Skeletal muscle satellite cell (primary cell): ENCODE measurements around the gene APLP1.
"Not testable (repeated sequence)": the region's sequence is repeated elsewhere in the genome, so short reads cannot be mapped to it uniquely, and the experiment has no call there.

Experiments used
- H3K27me3 ChIP-seq: 2 replicates; pipeline ENCODE4 v1.7.0; 2013; ENCODE audit warnings: low read length; ENCODE audit not compliant: control insufficient read depth, insufficient read depth
- H3K36me3 ChIP-seq: 2 replicates; pipeline ENCODE4 v1.7.0; 2013; ENCODE audit warnings: mild to moderate bottlenecking, control low read depth, low read length; ENCODE audit not compliant: insufficient read depth
- H3K4me1 ChIP-seq: 2 replicates; pipeline ENCODE4 v1.7.0; 2013; ENCODE audit warnings: low read length; ENCODE audit not compliant: control insufficient read depth, insufficient read depth
- H3K4me2 ChIP-seq: 2 replicates; pipeline ENCODE4 v1.7.0; 2013; ENCODE audit warnings: mild to moderate bottlenecking, low read length
- H3K4me3 ChIP-seq: 2 replicates; pipeline ENCODE4 v1.7.0; 2013; ENCODE audit warnings: low read length
- H3K9ac ChIP-seq: 2 replicates; pipeline ENCODE4 v1.7.0; 2013; ENCODE audit warnings: mild to moderate bottlenecking, low read depth, low read length, moderate library complexity
- H3K9me3 ChIP-seq: replicated peaks from 2 replicates; pipeline ENCODE4 v1.7.0; 2013; ENCODE audit warnings: mild to moderate bottlenecking, control low read depth, low read length

Gene APLP1

DNA sequence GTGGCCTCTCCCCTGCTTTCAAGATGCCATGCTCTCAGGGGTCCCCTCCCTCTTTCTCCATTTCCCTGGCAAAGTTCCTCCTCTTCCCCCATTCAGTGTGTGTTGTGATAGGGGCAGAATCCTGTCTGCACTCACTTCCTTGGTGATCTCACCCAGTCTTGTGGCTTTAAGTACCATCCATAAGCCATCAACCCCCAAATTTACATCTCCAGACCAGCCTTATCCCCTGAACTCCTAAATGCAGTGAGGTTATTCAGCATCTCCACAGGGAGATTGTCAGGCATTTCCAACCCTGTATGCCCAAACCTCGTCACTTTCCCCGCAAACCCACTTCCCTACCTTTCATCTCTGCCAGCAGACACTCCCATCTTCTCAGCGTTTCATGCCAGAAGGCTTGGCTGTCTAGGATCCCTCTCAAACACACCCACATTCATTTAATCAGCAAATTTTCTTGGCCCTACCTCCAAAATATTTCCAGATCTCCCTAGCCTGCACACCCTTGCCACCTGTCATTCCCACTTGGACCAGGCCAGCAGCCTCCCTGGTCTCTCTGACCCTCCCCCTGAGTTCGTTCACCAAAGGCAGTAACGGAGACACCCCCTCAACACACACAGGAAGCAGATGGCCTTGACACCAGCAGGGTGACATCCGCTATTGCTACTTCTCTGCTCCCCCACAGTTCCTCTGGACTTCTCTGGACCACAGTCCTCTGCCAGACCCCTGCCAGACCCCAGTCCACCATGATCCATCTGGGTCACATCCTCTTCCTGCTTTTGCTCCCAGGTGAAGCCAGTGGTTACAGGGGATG is 33.7 kb downstream of the APLP1 start, which contains the start of gene HCST:
TSS of gene HCST (plus strand) at position 676 of the 808 bp plus-strand sequence. CDS start at position 741, 65 bp downstream.
- peaks cover 6% of the 10 kb centered on the region for H3K36me3 ChIP-seq
- peak within 1 kb of the TSS; percentile 59 for H3K4me3 ChIP-seq
- H3K4me2 ChIP-seq: peak within 1 kb of the TSS; percentile 99
- H3K9me3 ChIP-seq: no peaks in the 10 kb centered on the region
- peak within 1 kb of the TSS; percentile 49 for H3K9ac ChIP-seq
- peaks cover 50% of the 10 kb centered on the region for H3K4me1 ChIP-seq
- H3K27me3 ChIP-seq: no peaks in the 10 kb centered on the region

DNA sequence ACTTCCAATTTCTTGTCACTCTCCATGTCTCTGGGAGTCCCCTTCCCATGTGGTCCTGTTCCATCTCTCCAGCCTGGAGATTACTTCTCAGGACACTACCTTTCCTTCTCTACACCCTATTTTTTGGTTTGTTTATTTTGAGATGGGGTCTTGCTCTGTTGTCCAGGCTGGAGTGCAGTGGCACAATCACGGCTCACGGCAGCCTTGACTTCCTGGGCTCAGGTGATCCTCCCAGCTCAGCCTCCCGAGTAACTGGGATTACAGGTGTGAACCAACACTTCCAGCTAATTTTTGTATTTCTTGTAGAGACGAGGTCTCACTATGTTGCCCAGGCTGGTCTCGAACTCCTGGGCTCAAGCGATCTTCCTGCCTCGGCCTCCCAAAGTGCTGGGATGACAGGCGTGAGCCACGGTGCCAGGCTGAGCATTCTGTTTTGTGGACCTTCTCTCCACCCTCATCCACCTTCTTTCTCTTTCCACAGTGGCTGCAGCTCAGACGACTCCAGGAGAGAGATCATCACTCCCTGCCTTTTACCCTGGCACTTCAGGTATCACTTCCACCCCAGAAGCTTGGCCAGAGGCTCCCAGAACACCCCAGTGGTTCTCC is 34.6 kb downstream of the APLP1 start:
- H3K4me2 ChIP-seq: peak overlapping the region; percentile 77
- H3K9me3 ChIP-seq: no peaks in the 10 kb centered on the region
- peak overlapping the region; percentile 49 for H3K9ac ChIP-seq
- H3K4me1 ChIP-seq: peaks cover 49% of the 10 kb centered on the region
- H3K4me3 ChIP-seq: peak overlapping the region; percentile 59
- no peaks in the 10 kb centered on the region for H3K36me3 ChIP-seq
- H3K27me3 ChIP-seq: no peaks in the 10 kb centered on the region

DNA sequence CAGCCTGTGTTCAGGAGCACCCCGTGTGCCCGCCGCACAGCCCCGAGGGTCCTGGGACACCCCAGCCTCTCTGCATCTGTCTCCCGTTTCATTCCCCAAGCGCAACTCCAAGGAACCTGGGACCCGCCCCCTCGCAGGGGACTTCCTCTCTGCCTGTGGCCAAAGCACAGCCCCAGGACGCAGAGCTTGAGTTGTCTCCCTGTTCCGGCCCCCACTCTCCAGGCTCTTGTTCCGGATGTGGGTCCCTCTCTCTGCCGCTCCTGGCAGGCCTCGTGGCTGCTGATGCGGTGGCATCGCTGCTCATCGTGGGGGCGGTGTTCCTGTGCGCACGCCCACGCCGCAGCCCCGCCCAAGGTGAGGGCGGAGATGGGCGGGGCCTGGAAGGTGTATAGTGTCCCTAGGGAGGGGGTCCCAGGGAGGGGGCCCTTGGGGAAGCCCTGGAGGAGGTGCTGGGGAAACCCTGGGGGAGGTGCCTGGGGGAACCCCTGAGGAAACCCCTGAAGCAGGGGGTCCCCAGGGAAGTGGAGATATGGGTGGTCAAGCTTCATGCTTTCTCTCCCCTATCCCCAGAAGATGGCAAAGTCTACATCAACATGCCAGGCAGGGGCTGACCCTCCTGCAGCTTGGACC is 35.3 kb downstream of the APLP1 start:
- H3K36me3 ChIP-seq: no peaks in the 10 kb centered on the region
- peak overlapping the region; percentile 77 for H3K4me2 ChIP-seq
- H3K4me1 ChIP-seq: peaks cover 42% of the 10 kb centered on the region
- peak overlapping the region; percentile 49 for H3K9ac ChIP-seq
- H3K9me3 ChIP-seq: no peaks in the 10 kb centered on the region
- peak overlapping the region; percentile 59 for H3K4me3 ChIP-seq
- no peaks in the 10 kb centered on the region for H3K27me3 ChIP-seq

DNA sequence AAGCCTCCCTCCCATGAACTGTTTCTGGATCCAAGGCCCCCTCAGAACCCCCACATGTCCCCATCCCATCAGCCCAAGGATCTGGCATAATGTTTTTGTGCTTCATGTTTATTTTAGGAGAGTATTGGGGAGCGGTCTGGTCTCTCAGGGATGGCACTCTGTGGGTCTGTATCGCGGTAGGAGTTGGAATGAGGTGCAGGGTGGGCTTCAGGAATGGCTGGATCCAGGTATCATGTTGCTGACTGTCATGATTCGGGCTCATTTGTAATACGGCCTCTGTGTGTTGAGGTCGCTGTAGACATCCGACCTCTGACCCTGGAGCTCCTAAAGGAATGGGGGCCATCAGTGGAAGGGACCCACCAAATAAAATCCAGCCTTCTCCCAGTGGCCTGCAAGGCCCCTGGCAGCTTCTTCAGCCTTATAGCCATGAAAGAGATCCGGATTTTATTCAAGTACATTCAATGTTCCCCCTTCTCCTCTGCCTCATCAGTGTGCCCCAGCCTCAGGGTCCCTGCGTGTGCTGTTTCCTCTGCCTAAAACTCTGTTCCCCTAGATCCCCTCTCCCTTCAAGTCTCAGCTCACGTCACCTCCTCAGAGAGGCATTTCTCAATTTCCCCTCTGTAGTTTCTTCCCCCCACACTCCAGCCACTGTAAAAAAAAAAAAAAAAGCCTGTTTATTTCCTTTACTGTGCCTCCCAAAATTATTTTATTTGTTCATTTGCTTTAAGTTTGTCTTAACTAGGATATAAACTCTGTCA is 36.1 kb downstream of the APLP1 start:
- Histone ChIP-seq H3K36me3 (no peaks in the 10 kb centered on the region), H3K27me3 (no peaks in the 10 kb centered on the region), H3K9me3 (no peaks in the 10 kb centered on the region), H3K4me2 (no peak overlapping the region), H3K4me3 (no peak overlapping the region), H3K9ac (no peak overlapping the region), H3K4me1 (peaks cover 41% of the 10 kb centered on the region)

DNA sequence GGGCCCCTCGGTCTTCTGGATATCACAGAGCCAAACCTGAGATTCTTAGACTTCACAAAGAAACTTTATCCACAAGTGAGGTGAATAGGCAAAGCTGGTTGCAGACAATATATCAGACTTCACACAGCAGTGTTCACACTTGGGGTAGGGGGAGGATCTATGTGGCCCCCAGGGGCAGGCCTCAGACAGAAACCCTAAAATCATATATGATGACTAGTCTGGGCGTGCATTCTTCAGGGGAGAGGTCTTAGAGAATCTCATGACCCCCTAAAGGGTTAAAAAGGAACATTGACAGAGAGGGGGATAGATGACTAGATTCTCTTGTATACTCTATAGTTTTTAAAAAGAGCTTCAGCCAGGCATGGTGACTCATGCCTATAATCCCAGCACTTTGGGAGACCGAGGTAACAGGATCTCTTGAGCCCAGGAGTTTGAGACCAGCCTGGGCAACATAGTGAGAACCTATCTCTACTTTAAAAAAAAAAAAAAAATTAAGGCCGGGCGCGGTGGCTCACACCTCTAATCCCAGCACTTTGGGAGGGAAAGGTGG is 36.9 kb downstream of the APLP1 start:
- H3K4me3 ChIP-seq: no peak overlapping the region
- H3K4me2 ChIP-seq: no peak overlapping the region
- H3K9me3 ChIP-seq: no peaks in the 10 kb centered on the region
- peaks cover 41% of the 10 kb centered on the region for H3K4me1 ChIP-seq
- H3K9ac ChIP-seq: no peak overlapping the region
- no peaks in the 10 kb centered on the region for H3K36me3 ChIP-seq
- no peaks in the 10 kb centered on the region for H3K27me3 ChIP-seq

DNA sequence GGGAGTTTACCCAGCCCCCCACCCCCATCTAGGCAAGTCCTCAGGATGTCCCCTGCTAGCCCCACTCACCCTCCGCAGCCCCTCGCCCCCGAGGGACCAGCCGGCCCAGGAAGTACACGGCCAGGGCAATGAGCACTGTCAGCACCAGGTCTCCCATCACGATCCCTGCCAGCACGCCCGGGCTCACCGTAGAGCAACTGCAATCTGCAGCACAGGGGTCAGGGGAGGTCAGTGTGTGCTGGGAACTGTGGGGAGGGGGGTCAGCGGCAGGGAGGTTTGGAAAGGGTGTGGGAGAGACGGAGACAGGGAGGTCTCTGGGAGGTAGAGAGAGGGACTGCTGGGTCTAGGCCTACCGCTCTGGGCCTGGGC is 39.0 kb downstream of the APLP1 start:
- H3K4me3 ChIP-seq: no peak overlapping the region
- H3K4me1 ChIP-seq: peaks cover 22% of the 10 kb centered on the region
- no peaks in the 10 kb centered on the region for H3K27me3 ChIP-seq
- no peak overlapping the region for H3K9ac ChIP-seq
- H3K36me3 ChIP-seq: no peaks in the 10 kb centered on the region
- no peaks in the 10 kb centered on the region for H3K9me3 ChIP-seq
- H3K4me2 ChIP-seq: no peak overlapping the region

DNA sequence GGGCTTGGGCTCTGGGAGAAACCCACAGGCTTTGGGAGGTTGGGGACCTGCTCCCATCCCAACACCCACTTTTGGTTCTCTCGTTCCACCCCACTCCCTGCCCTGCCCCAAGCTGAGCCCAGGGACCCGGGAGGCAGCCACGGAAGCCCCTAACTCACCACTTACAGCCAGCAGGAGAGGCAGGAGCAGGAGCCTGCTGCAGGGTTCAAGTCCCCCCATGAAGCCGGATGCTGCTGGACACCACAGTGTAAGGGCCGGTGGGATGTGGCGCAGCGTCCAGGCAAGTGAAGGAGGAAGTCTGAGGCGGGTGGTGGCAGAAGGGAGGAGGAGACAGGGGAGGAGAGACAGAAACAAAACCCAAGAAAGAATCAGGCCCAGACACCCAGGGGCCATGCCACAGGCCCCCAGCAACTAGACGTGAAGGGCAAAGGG is 39.7 kb downstream of the APLP1 start, which contains the start of gene TYROBP:
TSS of gene TYROBP (minus strand) at position 286 of the 432 bp plus-strand sequence. CDS start at position 219, 67 bp downstream.
- H3K9ac ChIP-seq: no peak within 1 kb of the TSS
- no peaks in the 10 kb centered on the region for H3K36me3 ChIP-seq
- peaks cover 16% of the 10 kb centered on the region for H3K4me1 ChIP-seq
- no peaks in the 10 kb centered on the region for H3K27me3 ChIP-seq
- H3K4me3 ChIP-seq: no peak within 1 kb of the TSS
- no peak within 1 kb of the TSS for H3K4me2 ChIP-seq
- no peaks in the 10 kb centered on the region for H3K9me3 ChIP-seq

DNA sequence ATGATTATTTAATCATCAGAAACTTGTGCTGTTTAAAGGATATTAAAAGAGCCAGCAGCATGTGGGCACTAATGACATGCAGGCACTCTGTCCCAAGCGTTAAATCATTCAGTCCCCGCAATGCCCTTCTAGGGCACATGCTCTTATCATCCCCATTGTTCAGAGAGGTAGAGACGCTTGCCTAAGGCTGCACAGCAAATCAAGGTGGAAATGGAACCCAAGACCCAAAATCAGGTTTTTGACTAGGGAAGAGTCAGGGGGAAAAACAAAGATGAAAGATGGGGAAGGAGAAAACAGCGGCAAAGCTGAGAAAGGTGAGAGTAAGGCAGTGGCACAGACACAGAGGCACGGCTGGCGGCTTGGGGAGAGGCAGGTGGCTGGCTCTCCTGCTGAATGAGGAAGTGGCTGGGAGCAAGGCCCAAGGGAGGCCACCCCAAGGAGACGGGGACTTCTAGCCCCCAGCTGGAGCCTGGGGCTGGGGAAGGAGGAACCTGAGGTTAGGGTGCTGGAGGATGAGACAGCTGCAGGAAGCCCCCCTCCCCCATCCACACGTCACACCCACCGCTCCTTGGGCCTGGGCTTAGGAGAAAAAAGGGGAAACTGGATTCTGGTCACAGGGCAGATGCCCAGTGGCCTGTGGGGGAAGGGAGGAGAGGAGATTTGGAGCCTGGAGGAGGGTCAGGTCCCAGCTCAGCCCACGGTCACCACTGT is 40.8 kb downstream of the APLP1 start:
- H3K9me3 ChIP-seq: no peaks in the 10 kb centered on the region
- no peaks in the 10 kb centered on the region for H3K36me3 ChIP-seq
- H3K27me3 ChIP-seq: no peaks in the 10 kb centered on the region
- no peak overlapping the region for H3K9ac ChIP-seq
- peaks cover 12% of the 10 kb centered on the region for H3K4me1 ChIP-seq
- no peak overlapping the region for H3K4me3 ChIP-seq
- H3K4me2 ChIP-seq: no peak overlapping the region

DNA sequence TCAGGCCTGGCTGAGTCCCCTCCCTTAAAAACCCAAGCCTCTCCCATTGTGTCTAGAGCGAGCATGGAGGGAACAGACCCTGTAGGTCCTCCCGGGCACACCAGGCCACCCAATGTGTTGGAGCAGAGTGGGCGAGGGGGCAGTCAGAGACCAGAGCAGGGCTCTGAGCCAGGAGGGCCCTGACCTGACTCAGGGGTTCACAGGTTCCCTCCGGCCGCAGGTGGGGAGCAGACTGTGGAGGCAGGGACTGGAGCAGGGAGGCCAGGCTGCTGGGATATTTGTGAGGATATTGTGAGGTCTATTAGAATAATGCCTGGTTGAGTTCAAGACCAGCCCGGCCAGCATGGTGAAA is 41.3 kb downstream of the APLP1 start:
- Histone ChIP-seq H3K9ac (no peak overlapping the region), H3K36me3 (no peaks in the 10 kb centered on the region), H3K27me3 (no peaks in the 10 kb centered on the region), H3K9me3 (no peaks in the 10 kb centered on the region), H3K4me1 (peaks cover 12% of the 10 kb centered on the region), H3K4me3 (no peak overlapping the region), H3K4me2 (no peak overlapping the region)

DNA sequence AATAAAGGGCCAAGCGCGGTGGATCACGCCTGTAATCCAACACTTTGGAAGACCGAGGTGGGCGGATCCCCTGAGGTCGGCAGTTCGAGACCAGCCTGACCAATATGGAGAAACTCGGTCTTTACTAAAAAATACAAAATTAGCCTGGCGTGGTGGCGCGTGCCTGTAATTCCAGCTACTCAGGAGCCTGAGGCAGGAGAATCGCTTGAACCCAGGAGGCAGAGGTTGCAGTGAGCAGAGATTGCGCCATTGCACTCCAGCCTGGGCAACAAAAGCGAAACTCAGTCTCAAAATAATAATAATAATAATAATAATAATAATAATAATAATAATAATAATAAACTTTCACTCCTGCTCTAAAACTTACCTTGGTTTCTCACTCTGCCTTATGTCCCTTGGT is 42.0 kb downstream of the APLP1 start:
- not testable (repeated sequence) for H3K27me3 ChIP-seq, H3K4me2 ChIP-seq, H3K36me3 ChIP-seq, H3K9me3 ChIP-seq, H3K9ac ChIP-seq, H3K4me1 ChIP-seq, H3K4me3 ChIP-seq
